Cardiac fibroblast (primary cell): ENCODE data around the gene YRDC.

Experiments used
- DNase-seq, 2 donors: peaks; one replicate each; pipeline versions ENCODE4 v3.0.0 to v3.0.0-alpha.2; 2010; ENCODE audit warnings: low read depth in 2 of 2
- H3K4me3 ChIP-seq, 2 donors: replicated peaks in 1 of 2; 1 replicate in 1 of 2; 2 replicates in 1 of 2; pipeline ENCODE4 v1.5.1; 2011; ENCODE audit warnings: low read depth in 2 of 2, low read length in 2 of 2, mild to moderate bottlenecking in 2 of 2, moderate library complexity in 1 of 2
- CTCF ChIP-seq: IDR thresholded peaks from one replicate; pipeline ENCODE4 v1.5.1; 2011; ENCODE audit warnings: low read depth, mild to moderate bottlenecking, low read length, inconsistent platforms

Gene YRDC

GRCh38 chr1:37824001-37824400, 16.0 kb upstream of the YRDC start:
- no peak overlapping the region for H3K4me3 ChIP-seq
- no peak for TF ChIP-seq CTCF
- no peak for DNase-seq

DNA sequence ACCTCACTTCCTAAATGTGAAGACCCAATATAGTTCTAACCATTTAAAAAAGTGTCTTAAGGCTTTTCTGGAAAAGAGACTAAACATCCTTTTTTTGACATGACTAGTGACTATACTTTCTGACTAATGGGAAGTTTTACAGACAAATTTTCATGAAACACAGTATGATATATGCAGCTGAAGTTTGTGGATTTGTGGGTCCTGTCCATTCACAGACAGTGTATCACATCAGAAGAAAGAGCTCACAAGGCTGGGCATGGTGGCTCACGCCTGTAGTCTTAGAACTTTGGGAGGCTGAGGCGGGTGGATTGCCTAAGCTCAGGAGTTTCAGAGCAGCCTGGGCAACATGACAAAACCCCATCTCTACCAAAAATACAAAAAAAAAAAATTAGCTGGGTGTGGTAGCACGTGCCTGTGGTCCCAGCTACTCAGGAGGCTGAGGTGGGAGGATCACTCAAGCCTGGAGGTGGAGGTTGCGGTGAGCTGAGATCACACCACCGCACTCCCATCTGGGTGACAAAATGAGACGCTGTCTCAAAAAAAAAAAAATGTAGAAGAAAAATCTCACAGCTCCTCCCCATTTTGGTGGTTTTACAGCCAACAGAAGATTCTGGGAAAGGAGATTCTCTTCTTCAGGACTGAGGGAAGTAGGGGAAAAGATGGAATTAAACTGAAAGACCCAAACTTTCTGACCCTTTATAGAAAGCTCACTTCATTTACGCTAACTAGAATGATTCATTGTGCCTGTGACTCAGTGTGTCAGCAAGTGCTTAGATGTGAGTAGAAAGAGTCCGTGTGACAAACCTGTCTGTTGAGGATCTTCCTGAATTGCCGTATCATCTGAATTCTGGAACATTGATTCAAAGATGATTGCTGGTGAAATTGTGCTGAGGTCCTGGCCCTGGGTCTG, 15.2 kb upstream of the YRDC start:
- TF ChIP-seq CTCF, result no peak
- peak in 1 of 2 donors; percentile 58 for DNase-seq
- H3K4me3 ChIP-seq, result no peak overlapping the region

GRCh38 chr1:37821481-37821880, 13.5 kb upstream of the YRDC start:
- no peak for DNase-seq
- H3K4me3 ChIP-seq, result no peak overlapping the region
- no peak for TF ChIP-seq CTCF

DNA sequence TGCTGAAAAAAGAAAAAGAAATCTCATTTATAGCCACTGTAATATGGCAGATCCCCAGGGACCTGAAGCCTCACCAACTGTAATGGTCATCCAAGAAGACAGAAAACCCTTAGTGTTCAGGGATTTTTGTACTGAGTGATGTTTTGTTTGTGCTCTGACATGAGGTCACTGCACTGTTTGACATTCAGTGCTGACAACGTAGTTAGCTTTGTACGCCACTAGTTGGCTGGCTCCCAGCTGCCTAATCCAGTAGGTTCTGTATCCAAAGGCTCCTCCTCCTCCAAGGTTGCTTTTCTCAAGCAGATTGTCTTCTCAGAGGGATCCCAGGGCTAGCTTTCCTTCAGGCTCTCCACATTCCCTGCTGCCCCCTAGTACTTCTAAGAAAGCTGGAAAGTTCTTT, 9.5 kb upstream of the YRDC start:
- H3K4me3 ChIP-seq, result no peak overlapping the region
- no peak for TF ChIP-seq CTCF
- DNase-seq, result peak in 1 of 2 donors; percentile 30

GRCh38 chr1:37814252-37814651, 6.2 kb upstream of the YRDC start:
- no peak overlapping the region for H3K4me3 ChIP-seq
- TF ChIP-seq CTCF, result no peak
- DNase-seq, result no peak

GRCh38 chr1:37813529-37814145, 5.6 kb upstream of the YRDC start:
- TF ChIP-seq CTCF, result no peak
- H3K4me3 ChIP-seq, result no peak overlapping the region
- no peak for DNase-seq
